KMS-11 (cell line): Measurements from ENCODE around the gene VAMP8.
A peak's percentile ranks its signal among the peaks of the same experiment; 100 is the strongest.

Experiments used
- H2AFZ ChIP-seq: fragments of 200-600 bp; sonication (generic); 2 replicates; pipeline ENCODE4 v1.6.1; 2016; ENCODE audit warnings: antibody characterized with exemption, mixed run types, low read depth
- H3K27ac ChIP-seq: fragments of 200-600 bp; sonication (generic); 2 replicates; pipeline ENCODE4 v1.6.1; 2016; ENCODE audit warnings: mild to moderate bottlenecking, mixed run types
- H3K27me3 ChIP-seq: fragments of 200-600 bp; sonication (generic); 2 replicates; pipeline ENCODE4 v1.6.1; 2017; ENCODE audit warnings: mild to moderate bottlenecking, low read depth, mixed run types, moderate library complexity; ENCODE audit not compliant: insufficient read depth
- H3K36me3 ChIP-seq: fragments of 200-600 bp; sonication (generic); 2 replicates; pipeline ENCODE4 v1.6.1; 2017; ENCODE audit warnings: mild to moderate bottlenecking, mixed run types; ENCODE audit not compliant: insufficient read depth
- H3K4me1 ChIP-seq: fragments of 200-600 bp; sonication (generic); 2 replicates; pipeline ENCODE4 v1.6.1; 2016; ENCODE audit warnings: mild to moderate bottlenecking, low read depth, mixed run types; ENCODE audit not compliant: poor library complexity, severe bottlenecking
- H3K4me2 ChIP-seq: fragments of 200-600 bp; sonication (generic); 2 replicates; pipeline ENCODE4 v1.7.0; 2016; ENCODE audit warnings: mild to moderate bottlenecking, mixed run types
- H3K4me3 ChIP-seq: fragments of 200-600 bp; sonication (generic); IDR thresholded peaks from 2 replicates; pipeline ENCODE4 v1.6.1; 2017; ENCODE audit warnings: low read depth, low read length, mixed read lengths; ENCODE audit not compliant: insufficient read depth
- H3K79me2 ChIP-seq: fragments of 200-600 bp; sonication (generic); 2 replicates; pipeline ENCODE4 v1.6.1; 2016; ENCODE audit warnings: low read depth, mixed run types; ENCODE audit not compliant: insufficient read depth
- H3K9ac ChIP-seq: fragments of 200-600 bp; sonication (generic); 2 replicates; pipeline ENCODE4 v1.6.1; 2016; ENCODE audit warnings: mild to moderate bottlenecking, mixed run types
- H4K20me1 ChIP-seq: fragments of 200-600 bp; sonication (generic); 2 replicates; pipeline ENCODE4 v1.6.1; 2016; ENCODE audit warnings: mild to moderate bottlenecking, mixed run types; ENCODE audit not compliant: insufficient read depth
- TF ChIP-seq, protein P1 (sequence below): fragments of 200-600 bp; sonication (generic); conservative IDR thresholded peaks from 2 replicates; pipeline ENCODE4 v1.6.1; 2017; ENCODE audit warnings: low read depth, mild to moderate bottlenecking, antibody characterized with exemption, low read length, moderate library complexity, mixed read lengths

VAMP8 gene

DNA sequence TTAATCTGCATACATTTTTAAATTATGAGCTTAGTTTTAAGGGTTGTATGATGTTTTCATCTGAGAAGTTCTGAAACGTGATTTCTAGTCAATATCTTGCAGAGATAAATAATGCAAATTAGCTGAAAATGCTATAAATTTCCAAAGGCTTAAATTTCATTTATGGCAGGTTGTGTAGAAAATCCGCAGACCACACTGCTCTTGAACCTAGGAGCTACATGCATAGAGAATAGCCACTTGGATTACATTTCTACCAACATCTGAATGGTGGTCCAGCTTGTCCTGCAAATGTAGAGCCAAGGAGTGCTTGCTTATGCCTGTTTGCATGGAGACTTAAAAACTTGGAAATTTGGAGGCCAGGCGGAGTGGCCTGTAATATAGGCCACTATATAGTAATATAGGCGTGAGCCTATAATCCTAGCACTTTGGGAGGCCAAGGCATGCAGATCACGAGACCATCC, 31.6 kb upstream of the VAMP8 start:
- H3K36me3 ChIP-seq = peaks cover 27% of the 10 kb centered on the region
- peak overlapping the region; percentile 23; the same call in 1 of the 2 replicates for H3K27ac ChIP-seq
- H3K27me3 ChIP-seq = no peaks in the 10 kb centered on the region; the same call in 1 of the 2 replicates
- H4K20me1 ChIP-seq = peaks cover 36% of the 10 kb centered on the region
- H3K4me3 ChIP-seq = no peak overlapping the region
- TF ChIP-seq, protein P1, sequence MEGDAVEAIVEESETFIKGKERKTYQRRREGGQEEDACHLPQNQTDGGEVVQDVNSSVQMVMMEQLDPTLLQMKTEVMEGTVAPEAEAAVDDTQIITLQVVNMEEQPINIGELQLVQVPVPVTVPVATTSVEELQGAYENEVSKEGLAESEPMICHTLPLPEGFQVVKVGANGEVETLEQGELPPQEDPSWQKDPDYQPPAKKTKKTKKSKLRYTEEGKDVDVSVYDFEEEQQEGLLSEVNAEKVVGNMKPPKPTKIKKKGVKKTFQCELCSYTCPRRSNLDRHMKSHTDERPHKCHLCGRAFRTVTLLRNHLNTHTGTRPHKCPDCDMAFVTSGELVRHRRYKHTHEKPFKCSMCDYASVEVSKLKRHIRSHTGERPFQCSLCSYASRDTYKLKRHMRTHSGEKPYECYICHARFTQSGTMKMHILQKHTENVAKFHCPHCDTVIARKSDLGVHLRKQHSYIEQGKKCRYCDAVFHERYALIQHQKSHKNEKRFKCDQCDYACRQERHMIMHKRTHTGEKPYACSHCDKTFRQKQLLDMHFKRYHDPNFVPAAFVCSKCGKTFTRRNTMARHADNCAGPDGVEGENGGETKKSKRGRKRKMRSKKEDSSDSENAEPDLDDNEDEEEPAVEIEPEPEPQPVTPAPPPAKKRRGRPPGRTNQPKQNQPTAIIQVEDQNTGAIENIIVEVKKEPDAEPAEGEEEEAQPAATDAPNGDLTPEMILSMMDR = no peak
- no peak overlapping the region for H3K4me2 ChIP-seq
- H2AFZ ChIP-seq = no peak overlapping the region
- peaks cover 23% of the 10 kb centered on the region for H3K4me1 ChIP-seq
- H3K9ac ChIP-seq = no peak overlapping the region
- H3K79me2 ChIP-seq = peaks cover 28% of the 10 kb centered on the region

DNA sequence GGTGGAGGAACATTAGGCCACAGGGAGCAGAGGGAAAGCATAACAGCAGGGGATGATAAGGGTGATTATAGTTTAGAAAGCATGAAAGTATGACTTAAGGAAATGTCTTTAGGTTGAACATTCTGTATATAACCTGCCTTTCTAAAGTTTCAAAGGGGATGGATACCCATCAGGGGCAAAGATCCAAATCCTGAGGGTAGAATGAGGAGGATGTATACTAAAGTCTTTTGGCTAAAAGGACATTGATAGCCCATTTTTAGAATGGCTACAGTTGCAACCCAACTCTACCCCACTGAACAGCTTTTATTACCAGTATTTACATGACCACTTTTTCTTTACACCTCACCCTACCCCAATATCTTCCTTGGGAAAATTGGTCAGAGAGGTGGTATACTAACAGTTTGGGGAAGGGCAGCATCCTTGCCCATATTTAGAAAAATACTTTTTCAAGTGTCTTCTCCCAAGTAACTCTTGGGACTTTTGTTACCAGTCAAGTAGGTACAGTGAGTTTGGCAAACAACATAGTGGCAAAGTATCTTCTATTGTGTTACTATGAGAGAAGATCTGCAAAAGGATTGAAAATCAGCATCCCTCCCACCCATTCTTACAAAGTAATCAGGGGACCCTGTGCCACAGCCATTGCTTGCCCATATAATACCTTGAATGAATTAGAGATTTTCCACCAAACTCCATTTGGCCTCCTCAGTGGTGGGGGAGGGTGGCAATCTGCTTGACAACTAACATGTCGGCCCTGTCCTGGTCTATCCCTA, 30.1 kb upstream of the VAMP8 start:
- Histone ChIP-seq H3K36me3 (peaks cover 14% of the 10 kb centered on the region; the same call in 1 of the 2 replicates), H3K4me1 (peaks cover 8% of the 10 kb centered on the region), H3K27ac (peak overlapping the region; percentile 17; the same call in 1 of the 2 replicates), H3K4me2 (no peak overlapping the region), H3K4me3 (no peak overlapping the region), H3K9ac (no peak overlapping the region), H3K27me3 (no peaks in the 10 kb centered on the region), H4K20me1 (peaks cover 22% of the 10 kb centered on the region), H2AFZ (no peak overlapping the region), H3K79me2 (peaks cover 13% of the 10 kb centered on the region)
- TF ChIP-seq, protein P1 = no peak

DNA sequence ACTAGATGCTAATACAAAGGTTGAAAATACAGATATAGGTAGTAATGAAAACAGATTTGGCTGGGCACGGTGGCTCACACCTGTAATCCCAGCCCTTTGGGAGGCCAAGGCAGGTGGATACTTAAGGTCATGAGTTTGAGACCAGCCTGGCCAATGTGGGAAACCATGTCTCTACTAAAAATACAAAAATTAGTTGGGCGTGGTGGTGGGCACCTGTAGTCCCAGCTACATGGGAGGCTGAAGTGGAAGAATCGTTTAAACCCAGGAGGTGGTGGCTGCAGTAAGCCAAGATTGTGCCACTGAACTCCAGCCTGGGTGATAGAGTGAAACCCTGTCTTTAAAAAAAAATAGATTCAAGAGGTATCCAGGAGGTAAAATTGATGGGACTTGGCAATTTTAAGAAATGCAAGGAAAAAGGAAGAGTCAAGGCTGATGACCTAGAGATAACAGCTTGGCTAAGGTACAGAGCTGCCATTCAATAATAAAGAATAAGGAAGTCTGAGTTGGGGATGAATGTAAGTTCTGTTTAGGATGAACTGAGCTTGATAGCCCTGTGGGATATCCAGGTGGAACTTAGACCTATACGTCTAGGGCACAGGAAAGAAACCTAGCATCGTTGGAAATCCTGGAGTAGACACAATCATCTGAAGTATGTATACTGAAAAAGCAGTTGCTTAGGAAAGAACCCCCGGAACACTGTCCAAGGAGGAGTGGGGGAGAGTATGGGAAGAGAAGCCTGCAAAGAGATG, 29.4 kb upstream of the VAMP8 start:
- Histone ChIP-seq H3K4me2 (no peak overlapping the region), H3K79me2 (peaks cover 6% of the 10 kb centered on the region), H2AFZ (no peak overlapping the region), H3K4me3 (no peak overlapping the region), H3K27me3 (no peaks in the 10 kb centered on the region), H3K36me3 (peaks cover 7% of the 10 kb centered on the region; the same call in 1 of the 2 replicates), H3K9ac (no peak overlapping the region), H4K20me1 (peaks cover 15% of the 10 kb centered on the region; the same call in 1 of the 2 replicates), H3K4me1 (peaks cover 2% of the 10 kb centered on the region), H3K27ac (no peak overlapping the region; the same call in 1 of the 2 replicates)
- TF ChIP-seq, protein P1 = no peak

DNA sequence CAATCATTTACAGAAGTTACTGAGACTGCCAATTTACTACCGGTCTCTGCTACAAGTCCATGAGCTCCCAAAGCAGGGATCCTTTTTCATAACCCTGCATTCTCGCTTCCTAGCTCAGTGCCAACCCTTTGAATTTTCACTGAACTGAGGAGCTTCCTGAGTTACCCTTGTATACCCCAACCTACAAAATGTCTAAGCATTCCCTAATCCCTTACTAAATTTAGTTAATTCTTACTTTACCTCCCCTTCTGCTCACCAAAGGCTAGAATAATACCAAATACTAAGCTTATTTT, 28.8 kb upstream of the VAMP8 start:
- peak overlapping the region; percentile 2; the same call in 1 of the 2 replicates for H3K27ac ChIP-seq

More for the DNA sequence above, 28.8 kb upstream of the VAMP8 start:
- Histone ChIP-seq H3K4me1 (no peaks in the 10 kb centered on the region), H3K9ac (no peak overlapping the region), H3K27me3 (no peaks in the 10 kb centered on the region), H3K79me2 (0 out of 2 replicates have a peak, but pooled peaks cover under 1% of the 10 kb centered on the region), H2AFZ (no peak overlapping the region), H3K4me3 (no peak overlapping the region), H3K36me3 (peaks cover 2% of the 10 kb centered on the region; the same call in 1 of the 2 replicates), H4K20me1 (peaks cover 10% of the 10 kb centered on the region; the same call in 1 of the 2 replicates), H3K4me2 (no peak overlapping the region)
- TF ChIP-seq, protein P1 = no peak
